ENCODE results near the gene NEU2.

Gene NEU2

GRCh38 chr2:233079953-233080835 is 47.7 kb downstream of the NEU2 start:
- no peak for DNase-seq

- DNase-seq: no peak
These were observed 48.4 kb downstream of the NEU2 start for GRCh38 chr2:233080836-233081229.

- no peak for DNase-seq
These were observed 48.8 kb downstream of the NEU2 start for GRCh38 chr2:233081232-233081730.

GRCh38 chr2:233081731-233082221 is 49.3 kb downstream of the NEU2 start:
- DNase-seq: no peak

- peak; percentile 53 for DNase-seq
These were observed 49.9 kb downstream of the NEU2 start for GRCh38 chr2:233082222-233082930.

- no peak for DNase-seq
These were observed 50.7 kb downstream of the NEU2 start for GRCh38 chr2:233082931-233083755.

GRCh38 chr2:233083782-233084181 is 51.3 kb downstream of the NEU2 start:
- no peak for DNase-seq

GRCh38 chr2:233084488-233084887 is 52.0 kb downstream of the NEU2 start:
- peak; percentile 52 for DNase-seq
